ENCODE measurements around the gene HCN2.

Gene HCN2

GRCh38 chr19:657611-658010 lies 67.9 kb downstream of the HCN2 start:
- peaks cover 29% of the 10 kb centered on the region in 2 experiments for H3K4me1 ChIP-seq (ENCODE audit: control insufficient read depth in 1 of 2, insufficient read depth in 1 of 2, low read depth in 1 of 2, low read length in 1 of 2)
- no peak overlapping the region for H3K4me3 ChIP-seq (ENCODE audit: low read depth in 1 of 2, low read length in 1 of 2)
- H3K27me3 ChIP-seq: no peaks in the 10 kb centered on the region
- TF ChIP-seq CTCF (IDR thresholded peaks at IDR 0.05): no peak
- H3K36me3 ChIP-seq: peaks cover 36% of the 10 kb centered on the region
- H3K9me3 ChIP-seq: no peaks in the 10 kb centered on the region
- no peak overlapping the region for H3K27ac ChIP-seq

- Histone ChIP-seq H3K36me3 (peaks cover 30% of the 10 kb centered on the region), H3K4me3 (ENCODE audit: low read depth in 1 of 2, low read length in 1 of 2) (no peak overlapping the region), H3K9me3 (no peaks in the 10 kb centered on the region), H3K27ac (no peak overlapping the region), H3K27me3 (no peaks in the 10 kb centered on the region), H3K4me1 (ENCODE audit: control insufficient read depth in 1 of 2, insufficient read depth in 1 of 2, low read depth in 1 of 2, low read length in 1 of 2) (peaks cover 29 to 31% of the 10 kb centered on the region in 2 experiments)
- no peak for TF ChIP-seq CTCF (IDR thresholded peaks at IDR 0.05)
These were observed 68.6 kb downstream of the HCN2 start for GRCh38 chr19:658059-658839.

- Histone ChIP-seq H3K9me3 (no peaks in the 10 kb centered on the region), H3K27me3 (no peaks in the 10 kb centered on the region), H3K4me1 (ENCODE audit: control insufficient read depth in 1 of 2, insufficient read depth in 1 of 2, low read depth in 1 of 2, low read length in 1 of 2) (peaks cover 38 to 41% of the 10 kb centered on the region in 2 experiments), H3K4me3 (ENCODE audit: low read depth in 1 of 2, low read length in 1 of 2) (no peak overlapping the region), H3K36me3 (peaks cover 21% of the 10 kb centered on the region), H3K27ac (no peak overlapping the region)
- TF ChIP-seq CTCF (IDR thresholded peaks at IDR 0.05): no peak
These were observed 69.5 kb downstream of the HCN2 start for GRCh38 chr19:658916-659839.

GRCh38 chr19:660793-661426 lies 71.2 kb downstream of the HCN2 start:
- TF ChIP-seq CTCF (IDR thresholded peaks at IDR 0.05): no peak
- Histone ChIP-seq H3K36me3 (peaks cover 16% of the 10 kb centered on the region), H3K4me3 (ENCODE audit: low read depth in 1 of 2, low read length in 1 of 2) (peak overlapping the region; percentile 76 to 81), H3K9me3 (no peaks in the 10 kb centered on the region), H3K4me1 (ENCODE audit: control insufficient read depth in 1 of 2, insufficient read depth in 1 of 2, low read depth in 1 of 2, low read length in 1 of 2) (peaks cover 54 to 57% of the 10 kb centered on the region in 2 experiments), H3K27ac (peak overlapping the region; percentile 92), H3K27me3 (no peaks in the 10 kb centered on the region)

- Histone ChIP-seq H3K36me3 (peaks cover 16% of the 10 kb centered on the region), H3K4me1 (ENCODE audit: control insufficient read depth in 1 of 2, insufficient read depth in 1 of 2, low read depth in 1 of 2, low read length in 1 of 2) (peaks cover 57 to 60% of the 10 kb centered on the region in 2 experiments), H3K4me3 (ENCODE audit: low read depth in 1 of 2, low read length in 1 of 2) (peak overlapping the region; percentile 76 to 81), H3K27ac (peak overlapping the region; percentile 92), H3K9me3 (no peaks in the 10 kb centered on the region), H3K27me3 (no peaks in the 10 kb centered on the region)
- no peak for TF ChIP-seq CTCF (IDR thresholded peaks at IDR 0.05)
These were observed 71.9 kb downstream of the HCN2 start for GRCh38 chr19:661427-662196.

All from neutrophil (primary cell).